ENCODE data around the gene C8G. TPM values are rescaled to one million over a fixed set of nuclear protein-coding genes. Genes with fewer than 3 reads are reported as not detected.
A peak's percentile ranks its signal among the peaks of the same experiment; 100 is the strongest.

Gene C8G
- total and polyA plus RNA-seq, 8 donors: 2.3 to 5.5 TPM; not detected in 6

GRCh38 chr9:136942881-136943230 is 2.2 kb upstream of the C8G start:
- Histone ChIP-seq H3K36me3 (peaks cover 35 to 47% (median 45%) of the 10 kb centered on the region in 4 donors), H3K27ac (peak overlapping the region in 1 of 5 donors; percentile 96), H3K4me3 (peak overlapping the region; percentile 84 to 99 (median 91)), H3K4me1 (peaks cover 27 to 40% (median 39%) of the 10 kb centered on the region in 4 donors), H3K27me3 (no peaks in the 10 kb centered on the region), H3K9me3 (no peaks in the 10 kb centered on the region)
- TF ChIP-seq POLR2AphosphoS5 (IDR thresholded peaks at IDR 0.05): no peak
- no peak for TF ChIP-seq CTCF (IDR thresholded peaks at IDR 0.05)
- no peak for TF ChIP-seq EP300 (IDR thresholded peaks at IDR 0.05)
- no peak for TF ChIP-seq POLR2A (IDR thresholded peaks at IDR 0.05)
- intact Hi-C loops (cut with DNase I; ENCODE audit: low total_unique reads): loop anchor here (10.0 kb wide), 1 partner anchor 88 kb away; the partner anchor contains the start of gene MAMDC4
- peak in 1 of 2 donors; percentile 9 for DNase-seq
- WGBS, 5 donors: 82 to 93% (median 88%) methylated on average over 7 to 16 of the region's 16 CpGs

- WGBS, 5 donors: 10 to 35% (median 13%) methylated on average over 13 to 61 of the region's 61 CpGs
- no peak for TF ChIP-seq POLR2AphosphoS5 (IDR thresholded peaks at IDR 0.05)
- no peak for TF ChIP-seq CTCF (IDR thresholded peaks at IDR 0.05)
- TF ChIP-seq EP300 (IDR thresholded peaks at IDR 0.05): no peak
- TF ChIP-seq POLR2A (IDR thresholded peaks at IDR 0.05): no peak
- Histone ChIP-seq H3K36me3 (peaks cover 35 to 45% (median 44%) of the 10 kb centered on the region in 4 donors), H3K4me3 (peak overlapping the region; percentile 84 to 99 (median 91)), H3K9me3 (no peaks in the 10 kb centered on the region), H3K27me3 (no peaks in the 10 kb centered on the region), H3K4me1 (peaks cover 29 to 47% (median 46%) of the 10 kb centered on the region in 4 donors), H3K27ac (peak overlapping the region; percentile 80 to 96 (median 87))
- intact Hi-C loops (cut with DNase I; ENCODE audit: low total_unique reads): loop anchor here (10.0 kb wide), 1 partner anchor 89 kb away; the partner anchor contains the start of gene MAMDC4
- peak; percentile 50 to 64 for DNase-seq
Observed at GRCh38 chr9:136943291-136944211, 1.5 kb upstream of the C8G start.

GRCh38 chr9:136944212-136944518 is 878 bp upstream of the C8G start:
- Histone ChIP-seq H3K4me3 (peak overlapping the region; percentile 84 to 99 (median 91)), H3K27ac (peak overlapping the region; percentile 80 to 96 (median 87)), H3K9me3 (no peaks in the 10 kb centered on the region), H3K27me3 (no peaks in the 10 kb centered on the region), H3K4me1 (peaks cover 31 to 53% (median 51%) of the 10 kb centered on the region in 4 donors), H3K36me3 (peaks cover 35 to 41% (median 41%) of the 10 kb centered on the region in 4 donors)
- intact Hi-C loops (cut with DNase I; ENCODE audit: low total_unique reads): loop anchor here (10.0 kb wide), 1 partner anchor 89 kb away; the partner anchor contains the start of gene MAMDC4
- WGBS, 5 donors: 0 to 1% (median 0%) methylated on average over 14 to 45 of the region's 45 CpGs; no CpG with 5 or more reads in 1 of the 5 donors
- peak in 1 of 2 donors; percentile 49 for DNase-seq
- no peak for TF ChIP-seq POLR2AphosphoS5 (IDR thresholded peaks at IDR 0.05)
- TF ChIP-seq CTCF (IDR thresholded peaks at IDR 0.05): no peak
- TF ChIP-seq EP300 (IDR thresholded peaks at IDR 0.05): no peak
- TF ChIP-seq POLR2A (IDR thresholded peaks at IDR 0.05): no peak

GRCh38 chr9:136945333-136946227 is 537 bp downstream of the C8G start:
- Histone ChIP-seq H3K36me3 (peaks cover 24 to 27% (median 27%) of the 10 kb centered on the region in 4 donors), H3K27ac (no peak overlapping the region), H3K27me3 (no peaks in the 10 kb centered on the region), H3K9me3 (no peaks in the 10 kb centered on the region), H3K4me3 (peak overlapping the region in 1 of 4 donors; percentile 99), H3K4me1 (peaks cover 39 to 66% (median 63%) of the 10 kb centered on the region in 4 donors)
- peak in 1 of 2 donors; percentile 35 for DNase-seq
- intact Hi-C loops (cut with DNase I; ENCODE audit: low total_unique reads): loop anchor here (10.0 kb wide), 1 partner anchor 91 kb away; the partner anchor contains the start of gene MAMDC4
- WGBS, 5 donors: 81 to 87% (median 83%) methylated on average over 14 to 30 of the region's 30 CpGs
- TF ChIP-seq POLR2A (IDR thresholded peaks at IDR 0.05) (no peak), CTCF (IDR thresholded peaks at IDR 0.05) (no peak), EP300 (IDR thresholded peaks at IDR 0.05) (no peak), POLR2AphosphoS5 (IDR thresholded peaks at IDR 0.05) (no peak)
